H1 (cell line): ENCODE measurements around the gene INO80. TPM values are rescaled to one million over a fixed set of nuclear protein-coding genes. Genes with fewer than 3 reads are reported as not detected.

ENCODE experiments used
- CTCF ChIA-PET: fragments of 300-600 bp; sonication (Branson Sonifier 250); formaldehyde crosslinking; loops from one replicate; lab custom pipeline; 2021; ENCODE audit not compliant: partially characterized antibody; lab: Charles Lee
- POLR2A ChIA-PET: fragments of 300-600 bp; sonication (Branson Sonifier 250); formaldehyde crosslinking; loops from one replicate; lab custom pipeline; 2021; ENCODE audit warnings: inconsistent platforms; ENCODE audit not compliant: partially characterized antibody; lab: Charles Lee
- DNase-seq, 2 experiments: peaks; one replicate each; pipeline versions ENCODE4 v3.0.0 to v3.0.0-alpha.2; 2010 to 2022; ENCODE audit warnings: low spot score in 2 of 2, low read depth in 1 of 2, mixed read lengths in 1 of 2
- FAIRE-seq: peaks from 2 replicates; lab custom pipeline; 2011; peaks lifted over from hg19 to GRCh38; lab: Jason Lieb, UNC
- H2AFZ ChIP-seq: 2 replicates; pipeline ENCODE4 v1.8.1; 2012; ENCODE audit warnings: low read length, inconsistent platforms
- H2AK5ac ChIP-seq: 2 replicates; pipeline ENCODE4 v1.6.1; 2013; ENCODE audit warnings: low read depth, low read length
- H2BK120ac ChIP-seq: replicated peaks from 2 replicates; pipeline ENCODE3; 2013; ENCODE audit warnings: low read depth, low read length, inconsistent platforms
- H2BK12ac ChIP-seq: 2 replicates; pipeline ENCODE4 v1.6.1; 2013; ENCODE audit warnings: low read depth, low read length
- H2BK15ac ChIP-seq: 2 replicates; pipeline ENCODE4 v1.6.1; 2013; ENCODE audit warnings: low read length
- H2BK20ac ChIP-seq: 2 replicates; pipeline ENCODE4 v1.6.1; 2013; ENCODE audit warnings: low read length
- H2BK5ac ChIP-seq: 2 replicates; pipeline ENCODE4 v1.6.1; 2013; ENCODE audit warnings: low read depth, low read length
- H3K14ac ChIP-seq: 2 replicates; pipeline ENCODE4 v1.6.1; 2013; ENCODE audit warnings: inconsistent platforms; ENCODE audit not compliant: insufficient read length
- H3K18ac ChIP-seq: 2 replicates; pipeline ENCODE4 v1.6.1; 2013; ENCODE audit warnings: low read length; ENCODE audit errors: extremely low read depth
- H3K23ac ChIP-seq: 2 replicates; pipeline ENCODE4 v1.6.1; 2013; ENCODE audit warnings: inconsistent platforms; ENCODE audit not compliant: insufficient read length
- H3K23me2 ChIP-seq: 2 replicates; pipeline ENCODE4 v1.6.1; 2013; ENCODE audit warnings: low read depth, low read length
- H3K27ac ChIP-seq: 2 replicates; pipeline ENCODE4 v1.6.1; 2011; ENCODE audit warnings: low read depth, low read length, inconsistent platforms
- H3K27me3 ChIP-seq, 4 experiments: replicated peaks in 1 of 4; 1 replicate in 1 of 4; 2 replicates in 3 of 4; pipeline versions ENCODE4 v1.6.1 to v1.8.1; 2011 to 2013; ENCODE audit warnings: low read length in 3 of 4, mild to moderate bottlenecking in 3 of 4, inconsistent platforms in 2 of 4, mixed read lengths in 2 of 4, moderate library complexity in 1 of 4; ENCODE audit not compliant: control insufficient read depth in 3 of 4, insufficient read depth in 3 of 4; ENCODE audit errors: extremely low read depth in 1 of 4
- H3K36me3 ChIP-seq, 4 experiments: 2 replicates each; pipeline versions ENCODE4 v1.6.1 to v1.8.1; 2011 to 2013; ENCODE audit warnings: mild to moderate bottlenecking in 4 of 4, low read length in 3 of 4, moderate library complexity in 2 of 4, control low read depth in 1 of 4, inconsistent platforms in 1 of 4; ENCODE audit not compliant: insufficient read depth in 4 of 4, control insufficient read depth in 2 of 4
- H3K4ac ChIP-seq: replicated peaks from 2 replicates; pipeline ENCODE3; 2013; ENCODE audit warnings: low read length, low read depth, mixed read lengths, inconsistent platforms; ENCODE audit not compliant: insufficient read length
- H3K4me1 ChIP-seq, 4 experiments: replicated peaks in 1 of 4; 1 replicate in 1 of 4; 2 replicates in 3 of 4; pipeline versions ENCODE4 v1.6.1 to v1.8.1; 2011 to 2013; ENCODE audit warnings: low read length in 3 of 4, inconsistent platforms in 2 of 4, mixed read lengths in 1 of 4; ENCODE audit not compliant: insufficient read depth in 4 of 4, control insufficient read depth in 3 of 4
- H3K4me2 ChIP-seq, 2 experiments: 2 replicates each; pipeline versions ENCODE4 v1.6.1 to v1.8.1; 2011 to 2013; ENCODE audit warnings: low read depth in 2 of 2, low read length in 2 of 2, control low read depth in 1 of 2, inconsistent platforms in 1 of 2, mild to moderate bottlenecking in 1 of 2; ENCODE audit not compliant: insufficient read depth in 1 of 2
- H3K4me3 ChIP-seq, 4 experiments: fragments of 200-600, 300-600 bp in 1 of 4; sonication (generic), shearing (Covaris generic), sonication (Bioruptor Twin) in 1 of 4; 2 replicates each; pipeline versions ENCODE4 v1.5.1 to v1.8.1; 2011 to 2016; ENCODE audit warnings: low read length in 4 of 4, low read depth in 3 of 4, control low read depth in 2 of 4, inconsistent platforms in 2 of 4, mild to moderate bottlenecking in 2 of 4, mixed read lengths in 1 of 4, moderate library complexity in 1 of 4; ENCODE audit not compliant: insufficient read depth in 2 of 4; ENCODE audit errors: extremely low read depth in 1 of 4
- H3K56ac ChIP-seq: replicated peaks from 2 replicates; pipeline ENCODE3; 2013; ENCODE audit warnings: low read depth, mild to moderate bottlenecking, mixed read lengths, low read length, inconsistent platforms; ENCODE audit not compliant: insufficient read length
- H3K79me1 ChIP-seq: 2 replicates; pipeline ENCODE4 v1.6.1; 2013; ENCODE audit warnings: low read depth, low read length, control low read depth
- H3K79me2 ChIP-seq, 2 experiments: 2 replicates each; pipeline versions ENCODE4 v1.6.1 to v1.8.1; 2012 to 2013; ENCODE audit warnings: low read length in 2 of 2, mild to moderate bottlenecking in 2 of 2, inconsistent platforms in 1 of 2; ENCODE audit not compliant: insufficient read depth in 2 of 2, control insufficient read depth in 1 of 2
- H3K9ac ChIP-seq, 4 experiments: replicated peaks in 1 of 4; 1 replicate in 1 of 4; 2 replicates in 3 of 4; pipeline versions ENCODE4 v1.6.1 to v1.8.1; 2011 to 2013; ENCODE audit warnings: low read depth in 3 of 4, low read length in 3 of 4, control low read depth in 2 of 4, mild to moderate bottlenecking in 2 of 4, moderate library complexity in 2 of 4, inconsistent platforms in 1 of 4; ENCODE audit errors: extremely low read depth in 1 of 4
- H3K9me3 ChIP-seq, 2 experiments: 2 replicates each; pipeline versions ENCODE4 v1.6.1 to v1.8.1; 2012 to 2013; ENCODE audit warnings: mild to moderate bottlenecking in 2 of 2, moderate library complexity in 2 of 2, control low read depth in 1 of 2, inconsistent platforms in 1 of 2, low read depth in 1 of 2, low read length in 1 of 2, mixed read lengths in 1 of 2; ENCODE audit not compliant: insufficient read depth in 2 of 2
- H4K20me1 ChIP-seq, 2 experiments: replicated peaks in 1 of 2; 2 replicates each; pipeline versions ENCODE3 to v1.8.1; 2011 to 2013; ENCODE audit warnings: inconsistent platforms in 2 of 2, low read length in 2 of 2, mild to moderate bottlenecking in 1 of 2; ENCODE audit not compliant: insufficient read depth in 2 of 2, control insufficient read depth in 1 of 2
- H4K5ac ChIP-seq: 2 replicates; pipeline ENCODE4 v1.6.1; 2013; ENCODE audit warnings: low read length, low read depth, mixed read lengths, inconsistent platforms; ENCODE audit not compliant: insufficient read length
- H4K8ac ChIP-seq: 2 replicates; pipeline ENCODE4 v1.8.0; 2013; ENCODE audit warnings: mild to moderate bottlenecking, moderate library complexity, low read length, inconsistent platforms; ENCODE audit not compliant: insufficient read depth; ENCODE audit errors: extremely low read depth
- H4K91ac ChIP-seq: replicated peaks from 2 replicates; pipeline ENCODE3; 2013; ENCODE audit warnings: low read length, mixed read lengths, inconsistent platforms; ENCODE audit not compliant: insufficient read length
- CBX5 ChIP-seq: fragments of 300-800, 300-1000 bp; sonication (generic); IDR thresholded peaks from 2 replicates; pipeline ENCODE4 v1.7.1; 2016; ENCODE audit warnings: antibody characterized with exemption, low read length, low read depth
- CHD2 ChIP-seq: IDR thresholded peaks from 2 replicates; pipeline ENCODE4 v1.6.1; 2012; ENCODE audit warnings: low read length, improper control_type of control experiment
- CTBP2 ChIP-seq: IDR thresholded peaks from 2 replicates; pipeline ENCODE4 v1.7.0; 2011; ENCODE audit warnings: borderline replicate concordance, mild to moderate bottlenecking, moderate library complexity, mixed read lengths, low read length; ENCODE audit not compliant: insufficient read depth, insufficient read length
- GABPA ChIP-seq: IDR thresholded peaks from 2 replicates; pipeline ENCODE4 v1.6.1; 2011; ENCODE audit warnings: mild to moderate bottlenecking, low read length, moderate library complexity, borderline replicate concordance; ENCODE audit not compliant: insufficient read depth
- HDAC2 ChIP-seq, 2 experiments: fragments of 300-600 bp in 1 of 2; sonication (generic) in 1 of 2; IDR thresholded peaks; 2 replicates each; pipeline ENCODE4 v1.6.1; 2011 to 2012; ENCODE audit warnings: low read depth in 2 of 2, low read length in 2 of 2, mild to moderate bottlenecking in 2 of 2, moderate library complexity in 2 of 2, borderline replicate concordance in 1 of 2, inconsistent platforms in 1 of 2
- KDM1A ChIP-seq: fragments of 200-600, 300-600 bp; sonication (generic); IDR thresholded peaks from 2 replicates; pipeline ENCODE4 v1.7.1; 2016; ENCODE audit warnings: mild to moderate bottlenecking, low read length, borderline replicate concordance
- KDM4A ChIP-seq: IDR thresholded peaks from one replicate; pipeline ENCODE4 v1.7.1; 2012; ENCODE audit warnings: low read depth, mild to moderate bottlenecking, moderate library complexity, low read length, inconsistent platforms; ENCODE audit not compliant: severe bottlenecking
- NANOG ChIP-seq: IDR thresholded peaks from 2 replicates; pipeline ENCODE4 v1.6.1; 2011; ENCODE audit warnings: low read length, low read depth, mild to moderate bottlenecking, inconsistent platforms; ENCODE audit not compliant: insufficient read depth, poor library complexity, severe bottlenecking
- POU5F1 ChIP-seq: IDR thresholded peaks from 2 replicates; pipeline ENCODE4 v1.6.1; 2011; ENCODE audit warnings: low read depth, mild to moderate bottlenecking, low read length, moderate library complexity
- SP1 ChIP-seq: IDR thresholded peaks from 2 replicates; pipeline ENCODE4 v1.6.1; 2011; ENCODE audit warnings: low read depth, low read length
- SP4 ChIP-seq: IDR thresholded peaks from 2 replicates; pipeline ENCODE4 v1.6.1; 2012; ENCODE audit warnings: low read length, inconsistent platforms
- SUZ12 ChIP-seq: fragments of 200-600 bp; sonication (generic); IDR thresholded peaks from 2 replicates; pipeline ENCODE4 v1.6.1; 2012; ENCODE audit warnings: mild to moderate bottlenecking, inconsistent platforms, low read length, moderate library complexity, mixed read lengths
- TAF7 ChIP-seq: optimal IDR thresholded peaks from 2 replicates; pipeline ENCODE3; 2011; ENCODE audit warnings: low read depth, mild to moderate bottlenecking, inconsistent platforms, low read length, moderate library complexity, borderline replicate concordance
- TCF12 ChIP-seq: IDR thresholded peaks from 2 replicates; pipeline ENCODE4 v1.6.1; 2011; ENCODE audit warnings: low read depth, mild to moderate bottlenecking, low read length
- WGBS, 2 experiments: shearing (Covaris generic) in 1 of 2; methylation state at CpG; one replicate each; pipeline versions ENCODE4 v1.1.6 to v1.1.7; 2013 to 2015; ENCODE audit warnings: low lambda C conversion rate in 2 of 2, mixed read lengths in 2 of 2, inconsistent platforms in 1 of 2, low coverage in 1 of 2, missing lambda C conversion rate in 1 of 2; ENCODE audit not compliant: insufficient replicate concordance in 2 of 2, insufficient coverage in 1 of 2, insufficient read length in 1 of 2; ENCODE audit errors: extremely low coverage in 1 of 2, missing lambda C conversion rate in 1 of 2; 5-methylcytosine and 5-hydroxymethylcytosine counted together
- polyA plus RNA-seq, 7 experiments: library from polyadenylated mRNA; depleted of rRNA in 3 of 7; stranded (reverse) in 5 of 7; unstranded in 2 of 7; fragments of >200 nt in 5 of 7; fragments of 200-250 nt in 2 of 7; gene quantifications; 1 replicate in 5 of 7; 2 replicates in 1 of 7; 4 replicates in 1 of 7; pipeline versions ENCODE4 v1.2.1 to v1.2.3, GENCODE V29; 2011 to 2013; ENCODE audit warnings: missing spikeins in 2 of 7, mixed read lengths in 2 of 7
- total RNA-seq: library from RNA; stranded (reverse); fragmentation: NEBNext Ultra II Directional; extraction: Animal tissue kit (Norgen Biotek cat#: 25700); gene quantifications from 2 replicates; pipeline ENCODE4 v1.2.1, GENCODE V29; 2021

The INO80 gene
- total and polyA plus RNA-seq, 2 of the 8 experiments (the other 6 are each of a cell fraction or from before 2014, with no cell fraction given) = 4.3 to 24.5 TPM

DNA sequence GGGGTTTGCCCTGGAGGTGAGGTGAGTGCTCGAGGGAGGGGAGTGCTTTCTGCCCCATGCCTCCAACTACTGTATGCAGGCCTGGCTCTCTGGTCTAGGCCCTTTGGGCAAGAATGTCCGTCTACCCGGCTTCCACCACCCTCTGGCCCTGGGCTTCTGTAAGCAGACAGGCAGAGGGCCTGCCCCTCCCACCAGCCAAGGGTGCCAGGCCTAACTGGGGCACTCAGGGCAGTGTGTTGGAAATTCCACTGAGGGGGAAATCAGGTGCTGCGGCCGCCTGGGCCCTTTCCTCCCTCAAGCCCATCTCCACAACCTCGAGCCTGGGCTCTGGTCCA is 177.6 kb downstream of the INO80 start:
- H3K27me3 ChIP-seq = peaks cover 0 to 38% (median 19%) of the 10 kb centered on the region in 4 experiments; a peak in 6 of 7 replicates
- H3K23ac ChIP-seq = no peak overlapping the region
- peaks cover 5% of the 10 kb centered on the region; the same call in 1 of the 2 replicates for H3K23me2 ChIP-seq
- POLR2A ChIA-PET = interaction anchor here (0.7 to 43.8 kb wide), 3 partner anchors 3 to 349 kb away, joined by 3 to 1505 read pairs (median 1505); partner anchors contain the start of genes CHAC1 and DLL4
- H4K91ac ChIP-seq = no peak overlapping the region
- H2BK15ac ChIP-seq = peak overlapping the region; percentile 61; the same call in 1 of the 2 replicates
- 88% methylated on average over 6 of the region's 6 CpGs; no CpG with 5 or more reads in 1 of the 2 experiments for WGBS, 2 experiments
- DNase-seq = no peak
- H2AK5ac ChIP-seq = no peak overlapping the region
- FAIRE-seq = no peak
- H3K79me2 ChIP-seq = no peaks in the 10 kb centered on the region
- no peak overlapping the region for H3K14ac ChIP-seq
- H3K4me2 ChIP-seq = no peak overlapping the region
- 0 out of 2 replicates have a peak overlapping the region, but pooled peaks have one; percentile 9 for H4K8ac ChIP-seq
- no peak overlapping the region for H2AFZ ChIP-seq
- H2BK20ac ChIP-seq = no peak overlapping the region
- H3K4ac ChIP-seq = no peak overlapping the region
- H3K9ac ChIP-seq = no peak overlapping the region
- H2BK12ac ChIP-seq = 0 out of 2 replicates have a peak overlapping the region, but pooled peaks have one; percentile 27
- no peak overlapping the region for H2BK5ac ChIP-seq
- H2BK120ac ChIP-seq = no peak overlapping the region
- H3K4me3 ChIP-seq = no peak overlapping the region
- no peak overlapping the region for H3K56ac ChIP-seq
- peaks cover 0 to 28% (median 12%) of the 10 kb centered on the region in 4 experiments; a peak in 6 of 7 replicates for H3K4me1 ChIP-seq
- no peak overlapping the region for H4K5ac ChIP-seq
- no peaks in the 10 kb centered on the region for H3K79me1 ChIP-seq
- H3K36me3 ChIP-seq = no peaks in the 10 kb centered on the region
- no peak overlapping the region for H3K18ac ChIP-seq
- no peaks in the 10 kb centered on the region for H4K20me1 ChIP-seq
- H3K9me3 ChIP-seq = no peaks in the 10 kb centered on the region
- CTCF ChIA-PET = interaction anchor here (6.5 to 33.1 kb wide), 3 partner anchors 14 to 35 kb away, joined by 52 to 619 read pairs (median 590); partner anchors contain the start of genes DLL4 and VPS18
- H3K27ac ChIP-seq = no peak overlapping the region
- TF ChIP-seq KDM1A = no peak
- TF ChIP-seq POU5F1 = no peak
- TF ChIP-seq SUZ12 = no peak
- no peak for TF ChIP-seq SP1
- TF ChIP-seq GABPA = no peak
- no peak for TF ChIP-seq TAF7
- no peak for TF ChIP-seq CHD2
- TF ChIP-seq NANOG = no peak
- TF ChIP-seq KDM4A = no peak
- TF ChIP-seq SP4 = no peak
- TF ChIP-seq CTBP2 = no peak
- TF ChIP-seq CBX5 = no peak
- no peak for TF ChIP-seq TCF12
- TF ChIP-seq HDAC2 (IDR thresholded peaks at IDR 0.05; ENCODE audit: borderline replicate concordance in 1 of 2, low read depth in 2 of 2, low read length in 2 of 2) = no peak
